H1 (cell line): Measurements from ENCODE around the gene SHROOM3. TPM values are rescaled to one million over a fixed set of nuclear protein-coding genes. Genes with fewer than 3 reads are reported as not detected.

Experiments used
- CTCF ChIA-PET: fragments of 300-600 bp; sonication (Branson Sonifier 250); formaldehyde crosslinking; loops from one replicate; lab custom pipeline; 2021; ENCODE audit not compliant: partially characterized antibody; lab: Charles Lee
- POLR2A ChIA-PET: fragments of 300-600 bp; sonication (Branson Sonifier 250); formaldehyde crosslinking; loops from one replicate; lab custom pipeline; 2021; ENCODE audit warnings: inconsistent platforms; ENCODE audit not compliant: partially characterized antibody; lab: Charles Lee
- DNase-seq, 2 experiments: peaks; one replicate each; pipeline versions ENCODE4 v3.0.0 to v3.0.0-alpha.2; 2010 to 2022; ENCODE audit warnings: low spot score in 2 of 2, low read depth in 1 of 2, mixed read lengths in 1 of 2
- FAIRE-seq: peaks from 2 replicates; lab custom pipeline; 2011; peaks lifted over from hg19 to GRCh38; lab: Jason Lieb, UNC
- H2AFZ ChIP-seq: 2 replicates; pipeline ENCODE4 v1.8.1; 2012; ENCODE audit warnings: low read length, inconsistent platforms
- H2AK5ac ChIP-seq: 2 replicates; pipeline ENCODE4 v1.6.1; 2013; ENCODE audit warnings: low read depth, low read length
- H2BK120ac ChIP-seq: replicated peaks from 2 replicates; pipeline ENCODE3; 2013; ENCODE audit warnings: low read depth, low read length, inconsistent platforms
- H2BK12ac ChIP-seq: 2 replicates; pipeline ENCODE4 v1.6.1; 2013; ENCODE audit warnings: low read depth, low read length
- H2BK15ac ChIP-seq: 2 replicates; pipeline ENCODE4 v1.6.1; 2013; ENCODE audit warnings: low read length
- H2BK20ac ChIP-seq: 2 replicates; pipeline ENCODE4 v1.6.1; 2013; ENCODE audit warnings: low read length
- H2BK5ac ChIP-seq: 2 replicates; pipeline ENCODE4 v1.6.1; 2013; ENCODE audit warnings: low read depth, low read length
- H3K14ac ChIP-seq: 2 replicates; pipeline ENCODE4 v1.6.1; 2013; ENCODE audit warnings: inconsistent platforms; ENCODE audit not compliant: insufficient read length
- H3K18ac ChIP-seq: 2 replicates; pipeline ENCODE4 v1.6.1; 2013; ENCODE audit warnings: low read length; ENCODE audit errors: extremely low read depth
- H3K23ac ChIP-seq: 2 replicates; pipeline ENCODE4 v1.6.1; 2013; ENCODE audit warnings: inconsistent platforms; ENCODE audit not compliant: insufficient read length
- H3K23me2 ChIP-seq: 2 replicates; pipeline ENCODE4 v1.6.1; 2013; ENCODE audit warnings: low read depth, low read length
- H3K27ac ChIP-seq: 2 replicates; pipeline ENCODE4 v1.6.1; 2011; ENCODE audit warnings: low read depth, low read length, inconsistent platforms
- H3K27me3 ChIP-seq, 4 experiments: replicated peaks in 1 of 4; 1 replicate in 1 of 4; 2 replicates in 3 of 4; pipeline versions ENCODE4 v1.6.1 to v1.8.1; 2011 to 2013; ENCODE audit warnings: low read length in 3 of 4, mild to moderate bottlenecking in 3 of 4, inconsistent platforms in 2 of 4, mixed read lengths in 2 of 4, moderate library complexity in 1 of 4; ENCODE audit not compliant: control insufficient read depth in 3 of 4, insufficient read depth in 3 of 4; ENCODE audit errors: extremely low read depth in 1 of 4
- H3K36me3 ChIP-seq, 4 experiments: 2 replicates each; pipeline versions ENCODE4 v1.6.1 to v1.8.1; 2011 to 2013; ENCODE audit warnings: mild to moderate bottlenecking in 4 of 4, low read length in 3 of 4, moderate library complexity in 2 of 4, control low read depth in 1 of 4, inconsistent platforms in 1 of 4; ENCODE audit not compliant: insufficient read depth in 4 of 4, control insufficient read depth in 2 of 4
- H3K4ac ChIP-seq: replicated peaks from 2 replicates; pipeline ENCODE3; 2013; ENCODE audit warnings: low read length, low read depth, mixed read lengths, inconsistent platforms; ENCODE audit not compliant: insufficient read length
- H3K4me1 ChIP-seq, 4 experiments: replicated peaks in 1 of 4; 1 replicate in 1 of 4; 2 replicates in 3 of 4; pipeline versions ENCODE4 v1.6.1 to v1.8.1; 2011 to 2013; ENCODE audit warnings: low read length in 3 of 4, inconsistent platforms in 2 of 4, mixed read lengths in 1 of 4; ENCODE audit not compliant: insufficient read depth in 4 of 4, control insufficient read depth in 3 of 4
- H3K4me2 ChIP-seq, 2 experiments: 2 replicates each; pipeline versions ENCODE4 v1.6.1 to v1.8.1; 2011 to 2013; ENCODE audit warnings: low read depth in 2 of 2, low read length in 2 of 2, control low read depth in 1 of 2, inconsistent platforms in 1 of 2, mild to moderate bottlenecking in 1 of 2; ENCODE audit not compliant: insufficient read depth in 1 of 2
- H3K4me3 ChIP-seq, 4 experiments: fragments of 200-600, 300-600 bp in 1 of 4; sonication (generic), shearing (Covaris generic), sonication (Bioruptor Twin) in 1 of 4; 2 replicates each; pipeline versions ENCODE4 v1.5.1 to v1.8.1; 2011 to 2016; ENCODE audit warnings: low read length in 4 of 4, low read depth in 3 of 4, control low read depth in 2 of 4, inconsistent platforms in 2 of 4, mild to moderate bottlenecking in 2 of 4, mixed read lengths in 1 of 4, moderate library complexity in 1 of 4; ENCODE audit not compliant: insufficient read depth in 2 of 4; ENCODE audit errors: extremely low read depth in 1 of 4
- H3K56ac ChIP-seq: replicated peaks from 2 replicates; pipeline ENCODE3; 2013; ENCODE audit warnings: low read depth, mild to moderate bottlenecking, mixed read lengths, low read length, inconsistent platforms; ENCODE audit not compliant: insufficient read length
- H3K79me1 ChIP-seq: 2 replicates; pipeline ENCODE4 v1.6.1; 2013; ENCODE audit warnings: low read depth, low read length, control low read depth
- H3K79me2 ChIP-seq, 2 experiments: 2 replicates each; pipeline versions ENCODE4 v1.6.1 to v1.8.1; 2012 to 2013; ENCODE audit warnings: low read length in 2 of 2, mild to moderate bottlenecking in 2 of 2, inconsistent platforms in 1 of 2; ENCODE audit not compliant: insufficient read depth in 2 of 2, control insufficient read depth in 1 of 2
- H3K9ac ChIP-seq, 4 experiments: replicated peaks in 1 of 4; 1 replicate in 1 of 4; 2 replicates in 3 of 4; pipeline versions ENCODE4 v1.6.1 to v1.8.1; 2011 to 2013; ENCODE audit warnings: low read depth in 3 of 4, low read length in 3 of 4, control low read depth in 2 of 4, mild to moderate bottlenecking in 2 of 4, moderate library complexity in 2 of 4, inconsistent platforms in 1 of 4; ENCODE audit errors: extremely low read depth in 1 of 4
- H3K9me3 ChIP-seq, 2 experiments: 2 replicates each; pipeline versions ENCODE4 v1.6.1 to v1.8.1; 2012 to 2013; ENCODE audit warnings: mild to moderate bottlenecking in 2 of 2, moderate library complexity in 2 of 2, control low read depth in 1 of 2, inconsistent platforms in 1 of 2, low read depth in 1 of 2, low read length in 1 of 2, mixed read lengths in 1 of 2; ENCODE audit not compliant: insufficient read depth in 2 of 2
- H4K20me1 ChIP-seq, 2 experiments: replicated peaks in 1 of 2; 2 replicates each; pipeline versions ENCODE3 to v1.8.1; 2011 to 2013; ENCODE audit warnings: inconsistent platforms in 2 of 2, low read length in 2 of 2, mild to moderate bottlenecking in 1 of 2; ENCODE audit not compliant: insufficient read depth in 2 of 2, control insufficient read depth in 1 of 2
- H4K5ac ChIP-seq: 2 replicates; pipeline ENCODE4 v1.6.1; 2013; ENCODE audit warnings: low read length, low read depth, mixed read lengths, inconsistent platforms; ENCODE audit not compliant: insufficient read length
- H4K8ac ChIP-seq: 2 replicates; pipeline ENCODE4 v1.8.0; 2013; ENCODE audit warnings: mild to moderate bottlenecking, moderate library complexity, low read length, inconsistent platforms; ENCODE audit not compliant: insufficient read depth; ENCODE audit errors: extremely low read depth
- H4K91ac ChIP-seq: replicated peaks from 2 replicates; pipeline ENCODE3; 2013; ENCODE audit warnings: low read length, mixed read lengths, inconsistent platforms; ENCODE audit not compliant: insufficient read length
- BACH1 ChIP-seq: IDR thresholded peaks from 2 replicates; pipeline ENCODE4 v1.6.1; 2012; ENCODE audit warnings: low read length, improper control_type of control experiment
- CBX5 ChIP-seq: fragments of 300-800, 300-1000 bp; sonication (generic); IDR thresholded peaks from 2 replicates; pipeline ENCODE4 v1.7.1; 2016; ENCODE audit warnings: antibody characterized with exemption, low read length, low read depth
- CHD2 ChIP-seq: IDR thresholded peaks from 2 replicates; pipeline ENCODE4 v1.6.1; 2012; ENCODE audit warnings: low read length, improper control_type of control experiment
- JUND ChIP-seq: IDR thresholded peaks from 2 replicates; pipeline ENCODE4 v1.6.1; 2011; ENCODE audit warnings: mild to moderate bottlenecking, improper control_type of control experiment, low read length
- KDM1A ChIP-seq: fragments of 200-600, 300-600 bp; sonication (generic); IDR thresholded peaks from 2 replicates; pipeline ENCODE4 v1.7.1; 2016; ENCODE audit warnings: mild to moderate bottlenecking, low read length, borderline replicate concordance
- POLR2AphosphoS5 ChIP-seq: IDR thresholded peaks from 2 replicates; pipeline ENCODE4 v1.6.1; 2011; ENCODE audit warnings: low read depth, low read length
- POU5F1 ChIP-seq: IDR thresholded peaks from 2 replicates; pipeline ENCODE4 v1.6.1; 2011; ENCODE audit warnings: low read depth, mild to moderate bottlenecking, low read length, moderate library complexity
- RBBP5 ChIP-seq: IDR thresholded peaks from 2 replicates; pipeline ENCODE4 v1.7.1; 2012; ENCODE audit warnings: low read depth, mild to moderate bottlenecking, inconsistent platforms, low read length, moderate library complexity, borderline replicate concordance
- SIN3A ChIP-seq, 2 experiments: IDR thresholded peaks in 1 of 2; conservative IDR thresholded peaks in 1 of 2; 2 replicates each; pipeline ENCODE4 v1.6.1; 2011 to 2012; ENCODE audit warnings: low read length in 2 of 2, improper control_type of control experiment in 1 of 2, low read depth in 1 of 2, mild to moderate bottlenecking in 1 of 2
- SRF ChIP-seq: IDR thresholded peaks from 2 replicates; pipeline ENCODE4 v1.6.1; 2011; ENCODE audit warnings: mild to moderate bottlenecking, low read depth, low read length, moderate library complexity
- TBP ChIP-seq: IDR thresholded peaks from 2 replicates; pipeline ENCODE4 v1.6.1; 2011; ENCODE audit warnings: low read depth, low read length, improper control_type of control experiment
- TEAD4 ChIP-seq: IDR thresholded peaks from 2 replicates; pipeline ENCODE4 v1.6.1; 2012; ENCODE audit warnings: low read depth, low read length, inconsistent platforms, mixed read lengths
- WGBS, 2 experiments: shearing (Covaris generic) in 1 of 2; methylation state at CpG; one replicate each; pipeline versions ENCODE4 v1.1.6 to v1.1.7; 2013 to 2015; ENCODE audit warnings: low lambda C conversion rate in 2 of 2, mixed read lengths in 2 of 2, inconsistent platforms in 1 of 2, low coverage in 1 of 2, missing lambda C conversion rate in 1 of 2; ENCODE audit not compliant: insufficient replicate concordance in 2 of 2, insufficient coverage in 1 of 2, insufficient read length in 1 of 2; ENCODE audit errors: extremely low coverage in 1 of 2, missing lambda C conversion rate in 1 of 2; 5-methylcytosine and 5-hydroxymethylcytosine counted together
- polyA plus RNA-seq, 7 experiments: library from polyadenylated mRNA; depleted of rRNA in 3 of 7; stranded (reverse) in 5 of 7; unstranded in 2 of 7; fragments of >200 nt in 5 of 7; fragments of 200-250 nt in 2 of 7; gene quantifications; 1 replicate in 5 of 7; 2 replicates in 1 of 7; 4 replicates in 1 of 7; pipeline versions ENCODE4 v1.2.1 to v1.2.3, GENCODE V29; 2011 to 2013; ENCODE audit warnings: missing spikeins in 2 of 7, mixed read lengths in 2 of 7
- total RNA-seq: library from RNA; stranded (reverse); fragmentation: NEBNext Ultra II Directional; extraction: Animal tissue kit (Norgen Biotek cat#: 25700); gene quantifications from 2 replicates; pipeline ENCODE4 v1.2.1, GENCODE V29; 2021

The SHROOM3 gene
- total and polyA plus RNA-seq, 2 of the 8 experiments (the other 6 are each of a cell fraction or from before 2014, with no cell fraction given) = 15.8 to 34.0 TPM

- Histone ChIP-seq H3K4me1 (no peaks in the 10 kb centered on the region), H2BK12ac (no peak overlapping the region), H3K4me3 (no peak overlapping the region), H3K18ac (no peak overlapping the region), H4K8ac (no peak overlapping the region), H3K36me3 (no peaks in the 10 kb centered on the region), H3K4me2 (no peak overlapping the region), H3K79me1 (no peaks in the 10 kb centered on the region), H3K23me2 (no peaks in the 10 kb centered on the region; the same call in 1 of the 2 replicates), H2BK120ac (no peak overlapping the region), H2AFZ (no peak overlapping the region), H3K23ac (no peak overlapping the region), H3K79me2 (no peaks in the 10 kb centered on the region), H3K4ac (no peak overlapping the region), H2BK5ac (no peak overlapping the region), H3K56ac (no peak overlapping the region), H4K20me1 (peaks cover 0 to 3% of the 10 kb centered on the region in 2 experiments), H3K14ac (no peak overlapping the region), H3K27me3 (no peaks in the 10 kb centered on the region), H3K27ac (no peak overlapping the region), H3K9ac (no peak overlapping the region), H4K5ac (no peak overlapping the region), H2BK20ac (no peak overlapping the region), H2BK15ac (no peak overlapping the region), H3K9me3 (no peaks in the 10 kb centered on the region), H4K91ac (no peak overlapping the region), H2AK5ac (no peak overlapping the region)
- ChIA-PET CTCF (interaction anchor here (0.7 to 0.9 kb wide), 3 partner anchors 158 to 488 kb away, joined by 3 to 4 read pairs (median 3); no protein-coding TSS in a partner anchor), POLR2A (no interaction called here)
- TF ChIP-seq CBX5 (no peak), TBP (no peak), CHD2 (no peak), SIN3A (conservative IDR thresholded peaks at IDR 0.05 in 1 of 2, IDR thresholded peaks at IDR 0.05 in 1 of 2; ENCODE audit: low read depth in 1 of 2, low read length in 2 of 2) (no peak), JUND (no peak), BACH1 (no peak), TEAD4 (no peak), RBBP5 (no peak), POU5F1 (no peak), SRF (no peak), POLR2AphosphoS5 (no peak), KDM1A (no peak)
- DNase-seq = no peak
- WGBS, 2 experiments = 92% methylated on average over 1 of the region's 1 CpG; no CpG with 5 or more reads in 1 of the 2 experiments
- FAIRE-seq = no peak
Measured at GRCh38 chr4:76790377-76790776, 355.3 kb downstream of the SHROOM3 start.
